PC-9 (cell line): ENCODE data around the gene ZBTB25. TPM values are rescaled to one million over a fixed set of nuclear protein-coding genes. Genes with fewer than 3 reads are reported as not detected.

ENCODE experiments used
- BruUV-seq: library from RNA; stranded (reverse); fragments of 400-500 nt; replicated peaks from 2 replicates; lab custom pipeline; 2021; lab: Mats Ljungman, UMichigan
- CTCF ChIA-PET: fragments of 300-600 bp; sonication (Branson Sonifier 250); formaldehyde crosslinking; loops from one replicate; lab custom pipeline; 2022; ENCODE audit warnings: antibody characterized with exemption; lab: Charles Lee
- POLR2A ChIA-PET: fragments of 300-600 bp; sonication (Branson Sonifier 250); formaldehyde crosslinking; loops from one replicate; lab custom pipeline; 2022; ENCODE audit warnings: antibody characterized with exemption; ENCODE audit not compliant: unreplicated experiment; lab: Charles Lee
- DNase-seq, 2 experiments: peaks; one replicate each; pipeline versions ENCODE4 v3.0.0 to v3.0.0-alpha.2; 2015 to 2022; ENCODE audit warnings: mixed read lengths in 1 of 2
- H2AFZ ChIP-seq: fragments of 200-600 bp; sonication (generic); 2 replicates; pipeline ENCODE4 v1.8.1; 2017; ENCODE audit warnings: antibody characterized with exemption
- H3F3A ChIP-seq: fragments of 200-600 bp; sonication (generic); 2 replicates; pipeline ENCODE4 v1.8.1; 2017; ENCODE audit warnings: antibody characterized with exemption, mild to moderate bottlenecking, low read depth; ENCODE audit not compliant: insufficient read depth
- H3K27ac ChIP-seq: fragments of 200-600 bp; sonication (generic); 2 replicates; pipeline ENCODE4 v1.6.1; 2016; ENCODE audit warnings: mixed run types
- H3K27me3 ChIP-seq: fragments of 200-600 bp; sonication (generic); 2 replicates; pipeline ENCODE4 v1.6.1; 2016; ENCODE audit warnings: low read depth, mixed run types; ENCODE audit not compliant: insufficient read depth
- H3K36me3 ChIP-seq: fragments of 200-600 bp; sonication (generic); 2 replicates; pipeline ENCODE4 v1.6.1; 2016; ENCODE audit warnings: low read depth, mixed run types
- H3K4me1 ChIP-seq: fragments of 200-600 bp; sonication (generic); replicated peaks from 2 replicates; pipeline ENCODE4 v1.6.1; 2016; ENCODE audit warnings: mixed run types; ENCODE audit not compliant: insufficient read depth
- H3K4me2 ChIP-seq: fragments of 200-600 bp; sonication (generic); 2 replicates; pipeline ENCODE4 v1.6.1; 2017; ENCODE audit warnings: mixed run types
- H3K4me3 ChIP-seq: fragments of 200-600 bp; sonication (generic); 2 replicates; pipeline ENCODE4 v1.6.1; 2016; ENCODE audit warnings: mixed run types
- H3K79me2 ChIP-seq: fragments of 200-600 bp; sonication (generic); 2 replicates; pipeline ENCODE4 v1.6.1; 2017; ENCODE audit warnings: low read depth, mixed run types
- H3K9me2 ChIP-seq: fragments of 200-600 bp; sonication (generic); 2 replicates; pipeline ENCODE4 v1.8.1; 2017; ENCODE audit warnings: mild to moderate bottlenecking; ENCODE audit not compliant: insufficient read depth
- H3K9me3 ChIP-seq: fragments of 200-600 bp; sonication (generic); 2 replicates; pipeline ENCODE4 v1.8.1; 2016; ENCODE audit warnings: low read depth; ENCODE audit not compliant: insufficient read depth
- H4K20me1 ChIP-seq: fragments of 200-600 bp; sonication (generic); 2 replicates; pipeline ENCODE4 v1.8.1; 2017; ENCODE audit not compliant: insufficient read depth
- CTCF ChIP-seq: fragments of 200-600 bp; sonication (generic); conservative IDR thresholded peaks from 2 replicates; pipeline ENCODE4 v1.6.1; 2017; ENCODE audit warnings: mixed run types, antibody characterized with exemption, mild to moderate bottlenecking, moderate library complexity
- EZH2 ChIP-seq: fragments of 200-600 bp; sonication (generic); IDR thresholded peaks from 2 replicates; pipeline ENCODE4 v1.8.0; 2017; ENCODE audit warnings: antibody characterized with exemption, low read depth
- intact Hi-C: fragments of 100-400 bp; cut with micrococcal nuclease; formaldehyde crosslinking; loops from one replicate; pipeline ENCODE4 v1.10.0; 2022; ENCODE audit not compliant: unreplicated experiment
- total RNA-seq: library from RNA; stranded (reverse); gene quantifications from 2 replicates; pipeline ENCODE4 v1.2.3, GENCODE V29; 2021

Gene ZBTB25
- total RNA-seq, 1 experiment from 2014 or later = 22.9 TPM

- CTCF ChIA-PET = interaction anchor here (0.6 to 0.8 kb wide), 2 partner anchors 9 to 55 kb away, joined by 5 to 6 read pairs; no protein-coding TSS in a partner anchor
- POLR2A ChIA-PET = interaction anchor here (0.6 kb wide), 2 partner anchors 54 to 182 kb away, joined by 3 read pairs; no protein-coding TSS in a partner anchor
- DNase-seq = peak; percentile 57 to 87
These were observed 2.0 kb downstream of the ZBTB25 start for GRCh38 chr14:64501411-64502171.

GRCh38 chr14:64500088-64500487, 3.5 kb downstream of the ZBTB25 start:
- Histone ChIP-seq H3K9me3 (no peaks in the 10 kb centered on the region), H3K4me3 (no peak overlapping the region), H3K4me1 (peaks cover 24% of the 10 kb centered on the region), H3K27ac (no peak overlapping the region), H3K4me2 (no peak overlapping the region), H2AFZ (no peak overlapping the region), H4K20me1 (peaks cover 3% of the 10 kb centered on the region; the same call in 1 of the 2 replicates), H3K9me2 (no peaks in the 10 kb centered on the region), H3K27me3 (no peaks in the 10 kb centered on the region), H3F3A (peaks cover 39% of the 10 kb centered on the region), H3K36me3 (0 out of 2 replicates have a peak, but pooled peaks cover 5% of the 10 kb centered on the region), H3K79me2 (peaks cover 49% of the 10 kb centered on the region)
- ChIA-PET CTCF (no interaction called here), POLR2A (no interaction called here)
- intact Hi-C loops = loop anchor here (5.0 to 10.0 kb wide), 3 partner anchors 205 to 472 kb away; partner anchors contain the start of genes CHURC1, PLEKHG3 and RAB15
- TF ChIP-seq EZH2 (no peak), CTCF (no peak)
- no peak for DNase-seq
- BruUV-seq = no TSS peak

More at GRCh38 chr14:64501411-64502171, 2.0 kb downstream of the ZBTB25 start:
- Histone ChIP-seq H3F3A (peaks cover 39% of the 10 kb centered on the region), H3K4me2 (peak overlapping the region; percentile 82), H3K27me3 (no peaks in the 10 kb centered on the region), H3K9me2 (no peaks in the 10 kb centered on the region), H3K4me1 (peaks cover 34% of the 10 kb centered on the region), H3K79me2 (peaks cover 64% of the 10 kb centered on the region), H2AFZ (peak overlapping the region; percentile 93), H3K36me3 (0 out of 2 replicates have a peak, but pooled peaks cover 5% of the 10 kb centered on the region), H4K20me1 (peaks cover 6% of the 10 kb centered on the region; the same call in 1 of the 2 replicates), H3K9me3 (no peaks in the 10 kb centered on the region), H3K27ac (peak overlapping the region; percentile 93), H3K4me3 (peak overlapping the region; percentile 61)
- intact Hi-C loops = loop anchor here (5.0 to 10.0 kb wide), 3 partner anchors 203 to 471 kb away; partner anchors contain the start of genes CHURC1, PLEKHG3 and RAB15
- no peak for TF ChIP-seq EZH2
- peak; percentile 40; the same call in 1 of the 2 replicates for TF ChIP-seq CTCF
- BruUV-seq = no TSS peak

- no TSS peak for BruUV-seq
- Histone ChIP-seq H3K4me1 (peaks cover 15% of the 10 kb centered on the region), H3K9me2 (no peaks in the 10 kb centered on the region), H3K27ac (no peak overlapping the region), H3K4me2 (no peak overlapping the region), H2AFZ (no peak overlapping the region), H3K79me2 (peaks cover 29% of the 10 kb centered on the region), H3K9me3 (no peaks in the 10 kb centered on the region), H4K20me1 (peaks cover 3% of the 10 kb centered on the region; the same call in 1 of the 2 replicates), H3K36me3 (0 out of 2 replicates have a peak, but pooled peaks cover 5% of the 10 kb centered on the region), H3F3A (peaks cover 14% of the 10 kb centered on the region), H3K27me3 (no peaks in the 10 kb centered on the region), H3K4me3 (no peak overlapping the region)
- POLR2A ChIA-PET = interaction anchor here (0.6 kb wide), 1 partner anchor 142 kb away, joined by 3 read pairs; no protein-coding TSS in a partner anchor
- intact Hi-C loops = no loop called here
- no peak for TF ChIP-seq CTCF
- TF ChIP-seq EZH2 = no peak
- CTCF ChIA-PET = no interaction called here
- no peak for DNase-seq
These were observed 6.9 kb downstream of the ZBTB25 start for GRCh38 chr14:64496764-64497163.
